ENCODE results near the gene NXT1. TPM values are rescaled to one million over a fixed set of nuclear protein-coding genes. Genes with fewer than 3 reads are reported as not detected.

NXT1 gene
- total and polyA plus RNA-seq, 2 experiments from 2014 or later = 30.2 to 34.4 TPM

- Histone ChIP-seq H3K4me3 (no peak overlapping the region), H3K9me2 (ENCODE audit: insufficient read depth) (peaks cover 17% of the 10 kb centered on the region), H3F3A (replicated peaks; ENCODE audit: low read depth) (no peaks in the 10 kb centered on the region), H2AFZ (no peak overlapping the region), H3K4me2 (no peak overlapping the region), H3K27ac (ENCODE audit: low read depth) (no peak overlapping the region), H3K4me1 (ENCODE audit: insufficient read depth) (peaks cover 3% of the 10 kb centered on the region; the same call in 1 of the 2 replicates), H4K20me1 (replicated peaks; ENCODE audit: insufficient read depth) (no peaks in the 10 kb centered on the region), H3K27me3 (ENCODE audit: insufficient read depth) (no peaks in the 10 kb centered on the region), H3K79me2 (replicated peaks; ENCODE audit: insufficient read depth) (no peaks in the 10 kb centered on the region), H3K36me3 (ENCODE audit: insufficient read depth) (no peaks in the 10 kb centered on the region)
- H3K27ac Mint-ChIP-seq = no peak overlapping the region
- ATAC-seq (no peak), DNase-seq (ENCODE audit: low spot score) (no peak)
- H3K36me3 Mint-ChIP-seq (ENCODE audit: low read depth) = no peaks in the 10 kb centered on the region
- TF ChIP-seq JUNB (IDR thresholded peaks at IDR 0.05; ENCODE audit: unreplicated experiment) (no peak), CREB1 (CRISPR knock-in tag; IDR thresholded peaks at IDR 0.05; ENCODE audit: low read depth) (no peak), EZH2 (IDR thresholded peaks at IDR 0.05; ENCODE audit: low read depth, unreplicated experiment) (no peak), POLR2AphosphoS5 (IDR thresholded peaks at IDR 0.05; ENCODE audit: low read depth) (no peak), ETS1 (IDR thresholded peaks at IDR 0.05) (no peak), ZNF331 (CRISPR knock-in tag; IDR thresholded peaks at IDR 0.05; ENCODE audit: low read depth) (no peak), EZH2phosphoT487 (IDR thresholded peaks at IDR 0.05; ENCODE audit: unreplicated experiment) (no peak)
- TF ChIP-seq, protein P1, sequence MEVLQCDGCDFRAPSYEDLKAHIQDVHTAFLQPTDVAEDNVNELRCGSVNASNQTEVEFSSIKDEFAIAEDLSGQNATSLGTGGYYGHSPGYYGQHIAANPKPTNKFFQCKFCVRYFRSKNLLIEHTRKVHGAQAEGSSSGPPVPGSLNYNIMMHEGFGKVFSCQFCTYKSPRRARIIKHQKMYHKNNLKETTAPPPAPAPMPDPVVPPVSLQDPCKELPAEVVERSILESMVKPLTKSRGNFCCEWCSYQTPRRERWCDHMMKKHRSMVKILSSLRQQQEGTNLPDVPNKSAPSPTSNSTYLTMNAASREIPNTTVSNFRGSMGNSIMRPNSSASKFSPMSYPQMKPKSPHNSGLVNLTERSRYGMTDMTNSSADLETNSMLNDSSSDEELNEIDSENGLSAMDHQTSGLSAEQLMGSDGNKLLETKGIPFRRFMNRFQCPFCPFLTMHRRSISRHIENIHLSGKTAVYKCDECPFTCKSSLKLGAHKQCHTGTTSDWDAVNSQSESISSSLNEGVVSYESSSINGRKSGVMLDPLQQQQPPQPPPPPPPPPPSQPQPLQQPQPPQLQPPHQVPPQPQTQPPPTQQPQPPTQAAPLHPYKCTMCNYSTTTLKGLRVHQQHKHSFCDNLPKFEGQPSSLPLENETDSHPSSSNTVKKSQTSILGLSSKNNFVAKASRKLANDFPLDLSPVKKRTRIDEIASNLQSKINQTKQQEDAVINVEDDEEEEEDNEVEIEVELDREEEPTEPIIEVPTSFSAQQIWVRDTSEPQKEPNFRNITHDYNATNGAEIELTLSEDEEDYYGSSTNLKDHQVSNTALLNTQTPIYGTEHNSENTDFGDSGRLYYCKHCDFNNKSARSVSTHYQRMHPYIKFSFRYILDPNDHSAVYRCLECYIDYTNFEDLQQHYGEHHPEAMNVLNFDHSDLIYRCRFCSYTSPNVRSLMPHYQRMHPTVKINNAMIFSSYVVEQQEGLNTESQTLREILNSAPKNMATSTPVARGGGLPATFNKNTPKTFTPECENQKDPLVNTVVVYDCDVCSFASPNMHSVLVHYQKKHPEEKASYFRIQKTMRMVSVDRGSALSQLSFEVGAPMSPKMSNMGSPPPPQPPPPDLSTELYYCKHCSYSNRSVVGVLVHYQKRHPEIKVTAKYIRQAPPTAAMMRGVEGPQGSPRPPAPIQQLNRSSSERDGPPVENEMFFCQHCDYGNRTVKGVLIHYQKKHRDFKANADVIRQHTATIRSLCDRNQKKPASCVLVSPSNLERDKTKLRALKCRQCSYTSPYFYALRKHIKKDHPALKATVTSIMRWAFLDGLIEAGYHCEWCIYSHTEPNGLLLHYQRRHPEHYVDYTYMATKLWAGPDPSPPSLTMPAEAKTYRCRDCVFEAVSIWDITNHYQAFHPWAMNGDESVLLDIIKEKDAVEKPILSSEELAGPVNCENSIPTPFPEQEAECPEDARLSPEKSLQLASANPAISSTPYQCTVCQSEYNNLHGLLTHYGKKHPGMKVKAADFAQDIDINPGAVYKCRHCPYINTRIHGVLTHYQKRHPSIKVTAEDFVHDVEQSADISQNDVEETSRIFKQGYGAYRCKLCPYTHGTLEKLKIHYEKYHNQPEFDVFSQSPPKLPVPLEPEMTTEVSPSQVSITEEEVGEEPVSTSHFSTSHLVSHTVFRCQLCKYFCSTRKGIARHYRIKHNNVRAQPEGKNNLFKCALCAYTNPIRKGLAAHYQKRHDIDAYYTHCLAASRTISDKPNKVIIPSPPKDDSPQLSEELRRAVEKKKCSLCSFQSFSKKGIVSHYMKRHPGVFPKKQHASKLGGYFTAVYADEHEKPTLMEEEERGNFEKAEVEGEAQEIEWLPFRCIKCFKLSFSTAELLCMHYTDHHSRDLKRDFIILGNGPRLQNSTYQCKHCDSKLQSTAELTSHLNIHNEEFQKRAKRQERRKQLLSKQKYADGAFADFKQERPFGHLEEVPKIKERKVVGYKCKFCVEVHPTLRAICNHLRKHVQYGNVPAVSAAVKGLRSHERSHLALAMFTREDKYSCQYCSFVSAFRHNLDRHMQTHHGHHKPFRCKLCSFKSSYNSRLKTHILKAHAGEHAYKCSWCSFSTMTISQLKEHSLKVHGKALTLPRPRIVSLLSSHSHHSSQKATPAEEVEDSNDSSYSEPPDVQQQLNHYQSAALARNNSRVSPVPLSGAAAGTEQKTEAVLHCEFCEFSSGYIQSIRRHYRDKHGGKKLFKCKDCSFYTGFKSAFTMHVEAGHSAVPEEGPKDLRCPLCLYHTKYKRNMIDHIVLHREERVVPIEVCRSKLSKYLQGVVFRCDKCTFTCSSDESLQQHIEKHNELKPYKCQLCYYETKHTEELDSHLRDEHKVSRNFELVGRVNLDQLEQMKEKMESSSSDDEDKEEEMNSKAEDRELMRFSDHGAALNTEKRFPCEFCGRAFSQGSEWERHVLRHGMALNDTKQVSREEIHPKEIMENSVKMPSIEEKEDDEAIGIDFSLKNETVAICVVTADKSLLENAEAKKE (CRISPR knock-in tag; IDR thresholded peaks at IDR 0.05) = no peak
- TF ChIP-seq, protein P2, sequence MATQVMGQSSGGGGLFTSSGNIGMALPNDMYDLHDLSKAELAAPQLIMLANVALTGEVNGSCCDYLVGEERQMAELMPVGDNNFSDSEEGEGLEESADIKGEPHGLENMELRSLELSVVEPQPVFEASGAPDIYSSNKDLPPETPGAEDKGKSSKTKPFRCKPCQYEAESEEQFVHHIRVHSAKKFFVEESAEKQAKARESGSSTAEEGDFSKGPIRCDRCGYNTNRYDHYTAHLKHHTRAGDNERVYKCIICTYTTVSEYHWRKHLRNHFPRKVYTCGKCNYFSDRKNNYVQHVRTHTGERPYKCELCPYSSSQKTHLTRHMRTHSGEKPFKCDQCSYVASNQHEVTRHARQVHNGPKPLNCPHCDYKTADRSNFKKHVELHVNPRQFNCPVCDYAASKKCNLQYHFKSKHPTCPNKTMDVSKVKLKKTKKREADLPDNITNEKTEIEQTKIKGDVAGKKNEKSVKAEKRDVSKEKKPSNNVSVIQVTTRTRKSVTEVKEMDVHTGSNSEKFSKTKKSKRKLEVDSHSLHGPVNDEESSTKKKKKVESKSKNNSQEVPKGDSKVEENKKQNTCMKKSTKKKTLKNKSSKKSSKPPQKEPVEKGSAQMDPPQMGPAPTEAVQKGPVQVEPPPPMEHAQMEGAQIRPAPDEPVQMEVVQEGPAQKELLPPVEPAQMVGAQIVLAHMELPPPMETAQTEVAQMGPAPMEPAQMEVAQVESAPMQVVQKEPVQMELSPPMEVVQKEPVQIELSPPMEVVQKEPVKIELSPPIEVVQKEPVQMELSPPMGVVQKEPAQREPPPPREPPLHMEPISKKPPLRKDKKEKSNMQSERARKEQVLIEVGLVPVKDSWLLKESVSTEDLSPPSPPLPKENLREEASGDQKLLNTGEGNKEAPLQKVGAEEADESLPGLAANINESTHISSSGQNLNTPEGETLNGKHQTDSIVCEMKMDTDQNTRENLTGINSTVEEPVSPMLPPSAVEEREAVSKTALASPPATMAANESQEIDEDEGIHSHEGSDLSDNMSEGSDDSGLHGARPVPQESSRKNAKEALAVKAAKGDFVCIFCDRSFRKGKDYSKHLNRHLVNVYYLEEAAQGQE (IDR thresholded peaks at IDR 0.05; ENCODE audit: unreplicated experiment) = no peak
- no peak overlapping the region for H3K4me3 Mint-ChIP-seq
- peaks cover 7% of the 10 kb centered on the region for H3K27me3 Mint-ChIP-seq (ENCODE audit: insufficient read depth, low read depth, poor library complexity)
- peaks cover 12% of the 10 kb centered on the region for H3K9me3 Mint-ChIP-seq
- peaks cover 9% of the 10 kb centered on the region; the same call in 2 of the 3 replicates for H3K4me1 Mint-ChIP-seq
These were observed 23.8 kb upstream of the NXT1 start for GRCh38 chr20:23326774-23327173.

Data from GM23338 (cell line).